ENCODE measurements around the gene CHIT1.

CHIT1 gene

GRCh38 chr1:203206129-203206687 is 23.3 kb downstream of the CHIT1 start:
- TF ChIP-seq ZNF274 (IDR thresholded peaks at IDR 0.05; ENCODE audit: low read depth, low read length), result no peak
- no peak for TF ChIP-seq YY1 (IDR thresholded peaks at IDR 0.05; ENCODE audit: insufficient read depth, insufficient read length)
- TF ChIP-seq SUZ12 (IDR thresholded peaks at IDR 0.05; ENCODE audit: extremely low read depth, insufficient read depth, insufficient read length), result no peak
- no peaks in the 10 kb centered on the region for H3K4me1 ChIP-seq (ENCODE audit: insufficient read depth, insufficient read length)
- H3K27me3 ChIP-seq (ENCODE audit: insufficient read depth, insufficient read length), result no peaks in the 10 kb centered on the region
- no peaks in the 10 kb centered on the region for H3K9me3 ChIP-seq (ENCODE audit: insufficient read depth, low read length)
- H3K36me3 ChIP-seq (ENCODE audit: insufficient read depth, insufficient read length, low read length), result no peaks in the 10 kb centered on the region
- no peak overlapping the region for H3K4me3 ChIP-seq (ENCODE audit: insufficient read length, low read depth)
- no peak overlapping the region for H3K9ac ChIP-seq (ENCODE audit: insufficient read length, low read depth)
- no peak for DNase-seq (ENCODE audit: low read depth, low spot score)

GRCh38 chr1:203204756-203205155 is 24.7 kb downstream of the CHIT1 start:
- no peak for DNase-seq (ENCODE audit: low read depth, low spot score)
- no peak for TF ChIP-seq ZNF274 (IDR thresholded peaks at IDR 0.05; ENCODE audit: low read depth, low read length)
- no peak for TF ChIP-seq YY1 (IDR thresholded peaks at IDR 0.05; ENCODE audit: insufficient read depth, insufficient read length)
- no peak for TF ChIP-seq SUZ12 (IDR thresholded peaks at IDR 0.05; ENCODE audit: extremely low read depth, insufficient read depth, insufficient read length)
- H3K9ac ChIP-seq (ENCODE audit: insufficient read length, low read depth), result no peak overlapping the region
- H3K9me3 ChIP-seq (ENCODE audit: insufficient read depth, low read length), result no peaks in the 10 kb centered on the region
- H3K4me1 ChIP-seq (ENCODE audit: insufficient read depth, insufficient read length), result peaks cover under 1% of the 10 kb centered on the region
- H3K4me3 ChIP-seq (ENCODE audit: insufficient read length, low read depth), result no peak overlapping the region
- H3K36me3 ChIP-seq (ENCODE audit: insufficient read depth, insufficient read length, low read length), result no peaks in the 10 kb centered on the region
- H3K27me3 ChIP-seq (ENCODE audit: insufficient read depth, insufficient read length), result no peaks in the 10 kb centered on the region

- Histone ChIP-seq H3K4me3 (ENCODE audit: insufficient read length, low read depth) (no peak overlapping the region), H3K9me3 (ENCODE audit: insufficient read depth, low read length) (no peaks in the 10 kb centered on the region), H3K27me3 (ENCODE audit: insufficient read depth, insufficient read length) (no peaks in the 10 kb centered on the region), H3K4me1 (ENCODE audit: insufficient read depth, insufficient read length) (peaks cover 2% of the 10 kb centered on the region), H3K36me3 (ENCODE audit: insufficient read depth, insufficient read length, low read length) (no peaks in the 10 kb centered on the region), H3K9ac (ENCODE audit: insufficient read length, low read depth) (no peak overlapping the region)
- DNase-seq (ENCODE audit: low read depth, low spot score), result no peak
- TF ChIP-seq ZNF274 (IDR thresholded peaks at IDR 0.05; ENCODE audit: low read depth, low read length) (no peak), SUZ12 (IDR thresholded peaks at IDR 0.05; ENCODE audit: extremely low read depth, insufficient read depth, insufficient read length) (no peak), YY1 (IDR thresholded peaks at IDR 0.05; ENCODE audit: insufficient read depth, insufficient read length) (no peak)
Measured at GRCh38 chr1:203202431-203203245, 26.8 kb downstream of the CHIT1 start.

DNA sequence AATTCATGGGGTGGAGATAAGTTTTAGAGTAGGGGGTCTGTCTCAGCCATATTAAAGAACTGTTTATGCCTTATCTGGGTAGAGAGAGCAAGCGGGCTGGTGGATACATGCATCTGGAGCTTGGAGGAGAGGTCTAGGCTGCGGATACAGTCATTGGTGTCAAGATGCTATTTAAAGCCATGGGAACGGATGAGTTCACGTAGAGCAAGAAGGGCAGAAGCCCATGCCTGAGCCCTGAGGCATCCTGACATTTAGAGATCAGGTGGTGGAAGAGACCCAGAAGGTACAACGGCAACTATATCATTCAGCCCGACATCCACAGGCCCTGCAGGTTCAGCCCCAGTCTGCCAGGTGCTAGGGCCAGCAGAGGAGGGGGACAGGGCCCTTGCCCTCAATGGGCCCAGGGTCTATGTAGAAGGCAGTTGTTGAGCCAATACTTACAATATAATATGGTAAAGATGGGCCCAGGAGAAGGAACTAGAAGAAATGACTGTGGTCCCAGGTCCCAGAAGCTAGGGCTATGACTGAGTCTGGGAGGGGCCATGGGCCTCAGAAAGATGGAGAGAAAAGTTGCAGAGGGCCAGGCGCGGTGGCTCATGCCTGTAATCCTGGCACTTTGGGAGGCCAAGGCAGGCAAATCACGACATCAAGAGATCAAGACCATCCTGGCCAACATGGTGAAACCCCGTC is 27.8 kb downstream of the CHIT1 start:
- H3K9ac ChIP-seq (ENCODE audit: insufficient read length, low read depth), result no peak overlapping the region
- TF ChIP-seq SUZ12 (IDR thresholded peaks at IDR 0.05; ENCODE audit: extremely low read depth, insufficient read depth, insufficient read length), result no peak
- no peak for TF ChIP-seq ZNF274 (IDR thresholded peaks at IDR 0.05; ENCODE audit: low read depth, low read length)
- no peak for TF ChIP-seq YY1 (IDR thresholded peaks at IDR 0.05; ENCODE audit: insufficient read depth, insufficient read length)
- no peaks in the 10 kb centered on the region for H3K36me3 ChIP-seq (ENCODE audit: insufficient read depth, insufficient read length, low read length)
- no peak for DNase-seq (ENCODE audit: low read depth, low spot score)
- peaks cover 6% of the 10 kb centered on the region; the same call in 1 of the 2 replicates for H3K9me3 ChIP-seq (ENCODE audit: insufficient read depth, low read length)
- H3K4me3 ChIP-seq (ENCODE audit: insufficient read length, low read depth), result no peak overlapping the region
- peaks cover 8% of the 10 kb centered on the region for H3K4me1 ChIP-seq (ENCODE audit: insufficient read depth, insufficient read length)
- no peaks in the 10 kb centered on the region for H3K27me3 ChIP-seq (ENCODE audit: insufficient read depth, insufficient read length)

DNA sequence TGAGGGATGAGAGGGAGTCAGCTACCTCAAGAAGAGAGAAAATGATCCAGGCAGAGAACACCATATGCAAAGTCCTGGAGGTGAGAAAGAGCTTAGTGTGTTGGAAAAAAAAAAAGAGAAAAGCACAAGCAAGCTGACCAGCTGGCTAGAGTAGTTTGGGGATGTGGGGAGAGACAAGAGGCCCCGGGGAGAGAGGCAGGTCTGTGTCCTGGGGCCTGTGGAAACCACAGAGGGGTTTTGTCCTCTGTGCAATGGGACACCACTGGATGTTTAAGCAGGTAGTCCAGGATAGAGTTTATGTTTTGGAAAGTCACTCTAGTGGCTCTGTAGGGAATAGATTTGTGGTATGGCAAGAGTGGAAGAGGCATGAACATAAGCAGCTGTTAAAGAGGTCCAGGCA is 28.6 kb downstream of the CHIT1 start:
- H3K36me3 ChIP-seq (ENCODE audit: insufficient read depth, insufficient read length, low read length), result no peaks in the 10 kb centered on the region
- no peak for DNase-seq (ENCODE audit: low read depth, low spot score)
- TF ChIP-seq ZNF274 (IDR thresholded peaks at IDR 0.05; ENCODE audit: low read depth, low read length), result no peak
- no peak for TF ChIP-seq SUZ12 (IDR thresholded peaks at IDR 0.05; ENCODE audit: extremely low read depth, insufficient read depth, insufficient read length)
- TF ChIP-seq YY1 (IDR thresholded peaks at IDR 0.05; ENCODE audit: insufficient read depth, insufficient read length), result no peak
- no peaks in the 10 kb centered on the region for H3K27me3 ChIP-seq (ENCODE audit: insufficient read depth, insufficient read length)
- H3K4me1 ChIP-seq (ENCODE audit: insufficient read depth, insufficient read length), result peaks cover 8% of the 10 kb centered on the region
- peaks cover 7% of the 10 kb centered on the region; the same call in 1 of the 2 replicates for H3K9me3 ChIP-seq (ENCODE audit: insufficient read depth, low read length)
- no peak overlapping the region for H3K9ac ChIP-seq (ENCODE audit: insufficient read length, low read depth)
- no peak overlapping the region for H3K4me3 ChIP-seq (ENCODE audit: insufficient read length, low read depth)

DNA sequence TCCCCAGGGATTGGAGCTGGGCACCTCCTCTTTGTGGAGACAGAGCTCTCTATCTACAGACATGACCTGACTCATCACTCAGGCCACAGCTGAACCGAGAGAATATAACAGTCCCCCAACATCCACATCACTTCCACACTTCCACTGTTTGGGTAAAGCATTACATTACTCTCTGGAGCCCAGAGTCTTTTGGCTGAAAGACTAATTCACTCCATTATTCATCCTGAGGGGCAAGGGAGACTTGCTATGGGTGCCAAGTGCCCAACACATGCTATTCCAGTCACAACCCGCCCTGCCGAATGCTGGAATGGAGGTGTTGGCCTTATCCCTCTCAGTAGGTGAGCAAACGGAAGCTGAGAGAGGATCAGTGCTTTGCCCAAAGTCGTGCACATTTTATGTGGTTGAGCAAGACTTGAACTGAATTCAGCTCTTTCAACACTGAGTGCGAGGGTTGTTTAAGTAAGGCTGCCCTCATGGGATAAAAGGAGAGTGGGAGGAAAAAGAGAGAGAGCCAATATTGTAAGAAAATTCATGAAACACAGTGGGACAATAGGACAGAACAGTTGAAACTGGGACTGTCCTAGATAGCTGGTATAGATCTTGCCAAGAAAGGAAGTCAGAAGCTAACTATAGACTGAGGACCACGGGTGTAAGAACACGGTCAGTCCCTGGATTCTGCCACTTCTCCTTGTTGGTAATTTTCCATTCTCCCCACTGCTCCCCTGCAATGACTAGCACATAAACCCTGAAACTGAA is 29.5 kb downstream of the CHIT1 start:
- H3K27me3 ChIP-seq (ENCODE audit: insufficient read depth, insufficient read length), result no peaks in the 10 kb centered on the region
- H3K9ac ChIP-seq (ENCODE audit: insufficient read length, low read depth), result no peak overlapping the region
- peaks cover 7% of the 10 kb centered on the region; the same call in 1 of the 2 replicates for H3K9me3 ChIP-seq (ENCODE audit: insufficient read depth, low read length)
- TF ChIP-seq YY1 (IDR thresholded peaks at IDR 0.05; ENCODE audit: insufficient read depth, insufficient read length) (no peak), ZNF274 (IDR thresholded peaks at IDR 0.05; ENCODE audit: low read depth, low read length) (no peak), SUZ12 (IDR thresholded peaks at IDR 0.05; ENCODE audit: extremely low read depth, insufficient read depth, insufficient read length) (no peak)
- no peak overlapping the region for H3K4me3 ChIP-seq (ENCODE audit: insufficient read length, low read depth)
- no peak for DNase-seq (ENCODE audit: low read depth, low spot score)
- H3K4me1 ChIP-seq (ENCODE audit: insufficient read depth, insufficient read length), result peaks cover 8% of the 10 kb centered on the region
- H3K36me3 ChIP-seq (ENCODE audit: insufficient read depth, insufficient read length, low read length), result no peaks in the 10 kb centered on the region

All from NT2/D1 (cell line).